HEK293T (cell line): ENCODE measurements around the gene TMEM121B.

Experiments
- ARNT ChIP-seq: fragments of 450-650 bp; IDR thresholded peaks from 2 replicates; pipeline ENCODE4 v1.6.1; 2017; ENCODE audit warnings: mild to moderate bottlenecking
- FOXK2 ChIP-seq: fragments of 450-650 bp; IDR thresholded peaks from 2 replicates; pipeline ENCODE4 v1.6.1; 2016; ENCODE audit warnings: mild to moderate bottlenecking
- HDGF ChIP-seq: fragments of 450-650 bp; IDR thresholded peaks from 2 replicates; pipeline ENCODE4 v1.6.1; 2017; ENCODE audit warnings: antibody characterized with exemption, borderline replicate concordance
- ZNF384 ChIP-seq: fragments of 450-650 bp; IDR thresholded peaks from 2 replicates; pipeline ENCODE4 v1.6.1; 2016

GRCh38 chr22:17090550-17090949, 30.6 kb downstream of the TMEM121B start:
- TF ChIP-seq FOXK2 (no peak), ZNF384 (no peak), HDGF (no peak), ARNT (no peak)
